ENCODE measurements around the gene TTC1. TPM values are rescaled to one million over a fixed set of nuclear protein-coding genes. Genes with fewer than 3 reads are reported as not detected.
A peak's percentile ranks its signal among the peaks of the same experiment; 100 is the strongest.

TTC1 gene
- total RNA-seq, 4 donors from 2014 or later = 39.3 to 62.9 (median 58.9) TPM

DNA sequence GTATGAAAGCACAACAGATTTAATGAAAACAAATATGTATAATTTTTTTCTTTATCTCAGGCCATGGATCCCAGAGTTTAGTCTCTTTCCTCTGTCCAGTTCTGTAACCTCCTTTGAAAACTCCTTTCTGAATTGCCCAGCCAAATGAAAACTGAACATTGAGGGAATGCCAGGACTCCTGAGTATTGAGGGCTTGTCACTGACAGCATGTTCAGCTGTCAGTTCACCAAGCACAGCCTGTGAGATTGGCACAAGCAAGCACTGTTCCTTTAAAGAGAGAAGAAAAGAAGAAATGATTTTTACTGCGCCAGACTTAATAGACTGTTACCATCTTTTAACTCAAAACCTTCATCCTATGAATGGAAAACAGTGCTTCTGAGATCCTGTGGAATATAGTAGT is 27.3 kb downstream of the TTC1 start:
- H3K27me3 ChIP-seq = no peaks in the 10 kb centered on the region
- H3K27ac ChIP-seq = no peak overlapping the region
- WGBS, 2 donors (ENCODE audit: low coverage in 1 of 2) = 92 to 100% methylated on average over 1 of the region's 1 CpG
- peaks cover 0 to 73% of the 10 kb centered on the region in 2 donors for H3K36me3 ChIP-seq
- ATAC-seq = no peak
- H3K9me3 ChIP-seq = no peaks in the 10 kb centered on the region
- H3K4me3 ChIP-seq = no peak overlapping the region
- no peak for TF ChIP-seq EP300 (IDR thresholded peaks at IDR 0.05)
- TF ChIP-seq CTCF (IDR thresholded peaks at IDR 0.05) = no peak
- TF ChIP-seq POLR2AphosphoS5 (IDR thresholded peaks at IDR 0.05) = no peak
- no peak for TF ChIP-seq POLR2A (IDR thresholded peaks at IDR 0.05)
- H3K4me1 ChIP-seq = peaks cover 0 to 24% (median 0%) of the 10 kb centered on the region in 3 donors

DNA sequence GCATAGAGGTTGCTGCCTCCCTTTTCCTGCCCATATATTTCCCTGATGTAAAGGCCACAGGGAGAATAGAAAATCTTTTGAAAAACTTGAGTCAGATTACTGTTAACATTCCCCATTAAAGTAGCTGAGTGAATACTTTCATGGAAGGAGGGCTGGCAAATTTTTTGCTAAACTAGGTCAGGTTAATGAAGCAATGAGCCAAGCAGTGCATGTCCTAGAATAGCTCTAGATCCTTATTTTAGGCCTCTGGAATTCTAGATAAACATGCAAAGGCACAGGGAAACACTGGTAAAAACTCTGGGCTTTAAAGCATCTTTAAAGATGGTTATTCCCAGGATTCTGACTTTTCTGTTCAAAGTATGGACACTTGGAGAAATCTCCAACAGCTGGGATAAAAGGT is 27.9 kb downstream of the TTC1 start:
- H3K27ac ChIP-seq = peak overlapping the region in 1 of 4 donors; percentile 30

GRCh38 chr5:160039810-160040470 is 31.0 kb downstream of the TTC1 start:
- Histone ChIP-seq H3K9me3 (no peaks in the 10 kb centered on the region), H3K27me3 (no peaks in the 10 kb centered on the region), H3K27ac (no peak overlapping the region), H3K36me3 (peaks cover 0 to 99% of the 10 kb centered on the region in 2 donors), H3K4me3 (no peak overlapping the region), H3K4me1 (peaks cover 0 to 16% (median 0%) of the 10 kb centered on the region in 3 donors)
- ATAC-seq = no peak
- WGBS, 2 donors (ENCODE audit: low coverage in 1 of 2) = 83 to 88% methylated on average over 2 of the region's 2 CpGs
- no peak for TF ChIP-seq POLR2A (IDR thresholded peaks at IDR 0.05)
- no peak for TF ChIP-seq EP300 (IDR thresholded peaks at IDR 0.05)
- no peak for TF ChIP-seq CTCF (IDR thresholded peaks at IDR 0.05)
- TF ChIP-seq POLR2AphosphoS5 (IDR thresholded peaks at IDR 0.05) = no peak

More for the DNA sequence above, 27.9 kb downstream of the TTC1 start:
- H3K9me3 ChIP-seq = no peaks in the 10 kb centered on the region
- H3K27me3 ChIP-seq = no peaks in the 10 kb centered on the region
- peaks cover 0 to 77% of the 10 kb centered on the region in 2 donors for H3K36me3 ChIP-seq
- no peak for ATAC-seq
- no peak overlapping the region for H3K4me3 ChIP-seq
- peaks cover 0 to 17% (median 0%) of the 10 kb centered on the region in 3 donors for H3K4me1 ChIP-seq
- TF ChIP-seq POLR2AphosphoS5 (IDR thresholded peaks at IDR 0.05) (no peak), POLR2A (IDR thresholded peaks at IDR 0.05) (no peak), CTCF (IDR thresholded peaks at IDR 0.05) (no peak), EP300 (IDR thresholded peaks at IDR 0.05) (no peak)

- ATAC-seq = no peak
- Histone ChIP-seq H3K4me3 (no peak overlapping the region), H3K27me3 (no peaks in the 10 kb centered on the region), H3K36me3 (peaks cover 0 to 95% of the 10 kb centered on the region in 2 donors), H3K27ac (no peak overlapping the region), H3K4me1 (peaks cover 0 to 16% (median 0%) of the 10 kb centered on the region in 3 donors), H3K9me3 (no peaks in the 10 kb centered on the region)
- no peak for TF ChIP-seq CTCF (IDR thresholded peaks at IDR 0.05)
- TF ChIP-seq EP300 (IDR thresholded peaks at IDR 0.05) = no peak
- TF ChIP-seq POLR2A (IDR thresholded peaks at IDR 0.05) = no peak
- no peak for TF ChIP-seq POLR2AphosphoS5 (IDR thresholded peaks at IDR 0.05)
- WGBS, 2 donors (ENCODE audit: low coverage in 1 of 2) = 87 to 96% methylated on average over 2 of the region's 2 CpGs
Measured at GRCh38 chr5:160040471-160040835, 31.5 kb downstream of the TTC1 start.

DNA sequence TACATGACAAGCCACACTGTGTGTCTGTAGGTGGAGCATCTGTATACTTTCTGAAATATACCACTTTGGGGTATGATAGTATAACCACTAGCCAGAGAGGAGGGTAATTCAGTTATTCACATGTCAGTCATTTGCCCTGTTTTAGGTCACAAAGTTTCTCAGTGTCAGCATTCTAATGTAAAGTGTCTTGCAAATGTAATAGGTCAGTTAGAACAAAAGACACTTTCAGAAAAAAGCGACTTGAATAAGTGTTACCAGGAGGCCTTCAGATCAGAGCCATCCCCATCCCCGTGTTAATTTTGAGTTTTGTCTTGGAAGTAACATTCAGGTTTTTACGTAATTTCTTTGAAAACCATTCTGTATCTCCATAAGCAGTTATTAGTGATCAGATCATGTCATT is 33.7 kb downstream of the TTC1 start:
- H3K36me3 ChIP-seq = peaks cover 0 to 85% of the 10 kb centered on the region in 2 donors
- WGBS, 2 donors (ENCODE audit: low coverage in 1 of 2) = 82 to 89% methylated on average over 3 of the region's 3 CpGs
- no peak for TF ChIP-seq EP300 (IDR thresholded peaks at IDR 0.05)
- no peak for TF ChIP-seq CTCF (IDR thresholded peaks at IDR 0.05)
- no peak for TF ChIP-seq POLR2AphosphoS5 (IDR thresholded peaks at IDR 0.05)
- no peak for TF ChIP-seq POLR2A (IDR thresholded peaks at IDR 0.05)
- H3K27ac ChIP-seq = no peak overlapping the region
- no peaks in the 10 kb centered on the region for H3K9me3 ChIP-seq
- ATAC-seq = no peak
- H3K4me3 ChIP-seq = no peak overlapping the region
- H3K27me3 ChIP-seq = no peaks in the 10 kb centered on the region
- H3K4me1 ChIP-seq = no peaks in the 10 kb centered on the region

Data from gastroesophageal sphincter (tissue), 4 donors.